SKM-1 treated with dmso at 0.1 percent for 144 hours (cell line): ENCODE data around the gene SPTBN5.

Experiments
- DNase-seq: peaks from one replicate; lab custom pipeline; 2025; ENCODE audit not compliant: unreplicated experiment; lab: John Stamatoyannopoulos, UW

Gene SPTBN5

GRCh38 chr15:41827290-41827879, 66.5 kb downstream of the SPTBN5 start:
- DNase-seq = no peak

- no peak for DNase-seq
These were observed 68.0 kb downstream of the SPTBN5 start for GRCh38 chr15:41825572-41826535.

GRCh38 chr15:41825145-41825544, 68.7 kb downstream of the SPTBN5 start:
- no peak for DNase-seq

DNA sequence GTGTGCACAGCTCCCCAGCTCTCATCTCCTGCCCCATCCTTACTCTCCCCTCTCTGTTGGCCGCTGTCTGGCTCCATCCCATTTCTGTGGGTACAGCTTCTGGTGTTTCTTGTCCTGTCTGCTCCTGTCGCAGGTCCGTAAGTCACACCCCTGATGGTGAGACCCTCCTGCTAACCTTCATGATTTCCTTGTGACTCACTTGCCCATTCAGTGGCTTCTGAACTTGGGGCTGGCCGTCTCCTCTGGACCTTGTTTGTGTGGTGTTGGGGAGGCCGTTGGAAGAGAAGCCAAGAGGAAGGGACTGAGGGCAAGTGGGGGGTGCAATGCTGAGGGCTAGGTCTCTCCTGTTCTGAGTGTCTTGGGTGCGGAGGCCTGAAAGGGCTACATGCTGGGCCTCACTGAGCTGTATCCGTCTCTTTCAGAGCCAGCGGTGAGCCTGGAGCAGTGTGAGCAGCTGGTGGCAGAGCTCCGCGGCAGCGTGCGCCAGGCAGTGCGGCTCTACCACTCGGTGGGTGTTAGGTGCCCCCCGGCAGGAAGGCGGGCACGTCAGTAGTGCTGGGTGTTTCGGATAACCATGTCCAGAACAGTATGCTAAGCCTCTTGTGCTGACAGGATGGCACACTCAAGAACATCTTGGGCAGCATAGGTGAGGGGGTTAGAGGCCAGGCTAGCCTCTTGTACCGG, 69.6 kb downstream of the SPTBN5 start:
- no peak for DNase-seq

- no peak for DNase-seq
These were observed 70.4 kb downstream of the SPTBN5 start for GRCh38 chr15:41823502-41823901.

- DNase-seq = no peak
These were observed 70.9 kb downstream of the SPTBN5 start for GRCh38 chr15:41822957-41823356.

- DNase-seq = no peak
These were observed 71.4 kb downstream of the SPTBN5 start for GRCh38 chr15:41822471-41822870.

DNA sequence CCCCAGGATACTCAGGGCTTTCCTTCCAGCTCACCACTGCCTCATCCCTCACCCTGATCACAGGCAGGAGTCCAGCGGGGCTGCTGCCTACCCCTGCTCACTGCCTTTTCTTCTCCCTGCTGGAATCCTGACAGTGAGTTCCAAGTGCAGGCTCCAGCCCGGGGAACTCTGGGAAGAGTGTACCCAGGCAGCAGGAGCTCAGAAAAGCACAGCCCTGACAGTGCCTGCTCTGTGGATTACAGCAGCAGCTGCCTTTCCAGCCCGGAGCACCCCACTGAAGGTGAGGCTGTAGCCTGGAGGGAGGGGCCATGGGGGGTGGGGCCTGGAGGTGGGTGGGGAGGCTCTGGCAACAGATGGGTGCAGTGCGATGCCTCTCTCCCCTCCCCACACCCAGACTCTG, 72.0 kb downstream of the SPTBN5 start:
- DNase-seq = no peak

DNA sequence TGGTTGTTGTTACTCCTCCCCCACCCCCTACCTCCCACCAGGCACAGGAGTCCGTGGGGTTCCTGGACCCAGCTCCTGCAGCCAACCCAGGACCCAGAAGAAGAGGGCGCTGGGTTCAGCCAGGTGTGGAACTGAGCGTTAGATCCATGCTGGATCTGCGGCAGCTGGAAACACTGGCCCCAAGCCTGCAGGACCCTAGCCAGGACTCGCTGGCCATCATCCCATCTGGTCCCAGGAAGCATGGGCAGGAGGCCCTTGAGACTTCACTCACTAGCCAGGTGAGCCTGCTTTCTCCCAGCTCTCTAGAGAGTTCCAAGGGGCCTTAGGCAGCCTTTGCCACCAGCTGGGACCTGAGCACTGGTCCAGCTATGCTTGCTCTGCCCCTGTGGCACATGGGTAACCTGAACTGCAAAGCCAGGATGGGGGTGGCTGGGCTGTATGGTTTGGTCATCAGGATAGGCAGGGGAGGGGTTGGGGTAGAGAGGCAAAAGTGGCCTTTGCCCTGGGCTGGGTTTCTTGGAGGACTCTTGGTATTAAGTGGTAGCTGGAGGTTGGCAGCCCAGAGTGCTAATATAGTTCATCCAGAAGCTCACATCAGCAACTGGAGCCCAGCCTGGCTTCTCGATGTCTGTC, 72.9 kb downstream of the SPTBN5 start:
- DNase-seq = no peak

- DNase-seq = no peak
These were observed 74.3 kb downstream of the SPTBN5 start for GRCh38 chr15:41819455-41820050.

DNA sequence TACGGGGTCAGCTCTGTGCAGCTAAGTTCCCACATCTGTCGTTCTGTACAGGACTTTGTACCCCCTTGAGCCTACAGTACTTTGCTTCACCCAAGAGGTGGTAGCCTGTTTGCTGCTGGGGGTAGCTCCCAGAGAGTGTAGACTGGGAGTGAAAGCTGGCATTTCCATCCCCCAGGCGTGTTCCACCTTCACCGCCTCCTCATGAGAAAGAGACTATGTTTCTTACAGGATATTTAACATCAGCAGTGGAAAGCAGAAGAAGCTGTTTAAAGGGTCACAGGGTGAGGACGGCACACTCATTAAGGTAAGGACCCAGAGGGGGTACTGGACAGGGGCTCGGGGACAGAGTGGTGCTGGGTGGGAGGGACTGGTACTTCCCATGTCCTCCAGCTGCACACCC, 76.1 kb downstream of the SPTBN5 start:
- no peak for DNase-seq

DNA sequence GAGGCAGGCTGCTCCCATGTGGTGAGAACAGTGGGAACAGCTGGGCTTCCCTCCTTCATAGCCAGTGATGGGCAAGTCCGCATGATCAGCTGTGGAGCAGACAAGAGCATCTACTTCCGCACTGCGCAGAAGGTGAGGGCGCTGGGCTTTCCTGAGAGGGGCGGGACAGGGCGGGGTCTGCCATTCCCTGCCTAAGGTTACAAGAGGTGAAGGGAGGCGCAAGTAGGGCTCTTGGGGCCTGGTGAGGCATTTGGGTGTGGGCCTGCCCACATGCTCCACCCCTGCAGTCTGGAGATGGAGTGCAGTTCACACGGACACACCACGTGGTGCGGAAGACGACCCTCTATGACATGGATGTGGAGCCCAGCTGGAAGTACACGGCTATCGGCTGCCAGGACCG, 76.5 kb downstream of the SPTBN5 start:
- no peak for DNase-seq

- DNase-seq = no peak
These were observed 77.1 kb downstream of the SPTBN5 start for GRCh38 chr15:41816788-41817187.

DNA sequence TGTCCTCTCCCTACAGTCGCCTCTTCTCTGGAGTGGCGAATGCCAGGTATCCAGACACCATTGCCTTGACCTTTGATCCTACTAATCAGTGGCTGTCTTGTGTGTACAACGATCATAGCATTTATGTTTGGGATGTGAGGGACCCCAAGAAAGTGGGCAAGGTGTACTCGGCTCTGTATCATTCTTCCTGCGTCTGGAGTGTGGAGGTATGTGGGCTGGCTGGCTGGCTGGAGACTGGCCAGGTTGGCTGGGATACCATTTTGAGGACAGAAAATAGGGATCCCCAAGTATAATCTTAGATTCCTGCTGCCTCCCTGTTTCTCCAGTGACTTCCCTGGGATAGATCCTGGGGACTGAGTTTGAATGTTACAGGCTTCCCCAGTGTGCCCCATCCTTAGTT, 79.3 kb downstream of the SPTBN5 start:
- no peak for DNase-seq

DNA sequence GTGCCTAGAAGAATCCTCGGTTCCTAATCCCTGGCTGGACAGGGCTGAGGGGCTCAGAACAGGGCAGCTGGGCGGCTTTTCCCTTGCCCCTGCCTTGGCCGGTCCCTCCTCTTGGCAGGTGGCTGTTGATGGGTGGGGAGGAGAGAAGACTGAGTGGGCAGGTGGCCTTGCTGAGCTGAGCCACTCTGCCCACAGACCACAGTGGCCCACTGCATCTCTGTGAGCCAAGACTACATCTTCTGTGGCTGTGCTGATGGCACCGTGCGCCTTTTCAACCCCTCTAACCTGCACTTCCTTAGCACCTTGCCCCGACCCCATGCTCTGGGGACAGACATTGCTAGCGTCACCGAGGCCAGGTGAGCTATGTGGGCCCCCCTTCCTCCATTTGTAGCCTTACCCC, 80.4 kb downstream of the SPTBN5 start:
- no peak for DNase-seq

- DNase-seq = no peak
These were observed 81.0 kb downstream of the SPTBN5 start for GRCh38 chr15:41812820-41813375.

DNA sequence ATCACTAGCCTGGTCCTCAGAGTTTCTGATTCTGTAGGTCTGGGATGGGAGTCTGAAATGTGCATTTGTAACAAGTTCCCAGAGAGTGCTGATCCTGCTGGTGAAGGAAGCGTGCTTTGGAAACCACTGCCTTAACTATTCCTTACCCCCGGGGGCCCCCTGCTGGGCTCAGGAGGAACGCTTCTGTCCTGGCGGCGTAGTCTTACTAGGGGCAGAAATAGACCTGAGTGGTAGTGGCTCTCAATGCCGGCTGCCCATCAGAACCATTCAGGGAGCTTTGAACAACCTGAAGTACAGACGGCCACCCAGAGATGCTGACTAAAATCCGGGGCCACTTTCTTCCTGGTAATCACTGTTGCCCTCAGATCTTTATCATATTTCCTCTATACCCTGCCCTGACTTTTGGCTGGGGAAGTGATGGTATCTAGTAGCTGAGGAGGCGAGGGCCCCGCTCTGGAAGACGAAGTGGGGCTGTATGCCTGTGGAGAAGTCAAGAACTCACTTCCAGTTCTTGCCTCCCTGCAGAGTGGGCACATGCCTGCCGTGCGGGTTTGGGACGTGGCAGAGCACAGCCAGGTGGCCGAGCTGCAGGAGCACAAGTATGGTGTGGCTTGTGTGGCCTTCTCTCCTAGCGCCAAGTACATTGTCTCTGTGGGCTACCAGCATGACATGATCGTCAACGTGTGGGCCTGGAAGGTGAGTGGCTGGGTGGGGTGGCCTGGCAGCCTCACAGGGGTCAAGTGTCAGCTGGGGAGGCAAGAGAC, 82.2 kb downstream of the SPTBN5 start:
- DNase-seq = peak; percentile 62

GRCh38 chr15:41810651-41811431, 83.0 kb downstream of the SPTBN5 start:
- DNase-seq = no peak

- DNase-seq = no peak
These were observed 84.2 kb downstream of the SPTBN5 start for GRCh38 chr15:41809526-41810220.
